ENCODE measurements around the gene WDR45B. TPM values are rescaled to one million over a fixed set of nuclear protein-coding genes. Genes with fewer than 3 reads are reported as not detected.

WDR45B gene
- total and polyA plus RNA-seq, 2 donors (not counting 3 experiments of a cell fraction or from before 2014, with no cell fraction given) = 62.0 to 76.7 TPM

GRCh38 chr17:82642022-82642421 is 6.2 kb downstream of the WDR45B start:
- H4K20me1 ChIP-seq (replicated peaks; ENCODE audit: control insufficient read depth, extremely low read depth, insufficient read depth, low read length) = peaks cover 5% of the 10 kb centered on the region
- no peak for FAIRE-seq

More at GRCh38 chr17:82642022-82642421, 6.2 kb downstream of the WDR45B start:
- ChIA-PET CTCF (no interaction called here), POLR2A (no interaction called here)
- no TSS peak for BruUV-seq (replicated peaks)
- intact Hi-C loops (cut with micrococcal nuclease) (no loop called here), dilution Hi-C loops (cut with MboI; ENCODE audit: extremely low pct_ligation_motif_present, low sequenced_read_pairs) (no loop called here)
- Histone ChIP-seq H3K4me2 (ENCODE audit: insufficient read depth, low read length) (no peak overlapping the region), H3K9me1 (replicated peaks; ENCODE audit: control insufficient read depth, extremely low read depth, insufficient read depth, low read length) (no peaks in the 10 kb centered on the region), H3K27ac (ENCODE audit: insufficient read depth, low read depth, low read length) (no peak overlapping the region), H3K36me3 (ENCODE audit: control insufficient read depth in 2 of 2, extremely low read depth in 1 of 2, insufficient read depth in 2 of 2, low read length in 2 of 2) (peaks cover 8 to 34% of the 10 kb centered on the region in 2 experiments), H3K4me1 (ENCODE audit: control insufficient read depth, extremely low read depth, insufficient read depth, low read length) (peaks cover 6% of the 10 kb centered on the region), H3K4me3 (replicated peaks in 1 of 3; ENCODE audit: insufficient read depth in 1 of 3, low read depth in 1 of 3, low read length in 3 of 3) (no peak overlapping the region), H3K79me2 (ENCODE audit: control insufficient read depth, insufficient read depth, low read length) (peaks cover 81% of the 10 kb centered on the region), H3K9ac (replicated peaks; ENCODE audit: extremely low read depth, insufficient read depth, low read length) (no peak overlapping the region), H2AFZ (ENCODE audit: low read depth, low read length) (no peak overlapping the region), H3K27me3 (ENCODE audit: control insufficient read depth in 2 of 2, insufficient read depth in 2 of 2, low read length in 2 of 2) (no peaks in the 10 kb centered on the region), H3K9me3 (replicated peaks; ENCODE audit: control insufficient read depth, insufficient read depth, low read length) (no peaks in the 10 kb centered on the region)
- no peak for TF ChIP-seq MYC (IDR thresholded peaks at IDR 0.05; ENCODE audit: low read depth, low read length)
- TF ChIP-seq CTCF (IDR thresholded peaks at IDR 0.05; ENCODE audit: extremely low read depth in 1 of 2, insufficient read depth in 1 of 2, low read depth in 1 of 2, low read length in 2 of 2) = no peak
- TF ChIP-seq GATA2 (IDR thresholded peaks at IDR 0.05; ENCODE audit: insufficient read depth, insufficient read length, low read depth, low read length) = no peak
- no peak for TF ChIP-seq JUN (IDR thresholded peaks at IDR 0.05; ENCODE audit: borderline replicate concordance, insufficient read depth, insufficient read length, low read depth)
- no peak for TF ChIP-seq MAX (IDR thresholded peaks at IDR 0.05; ENCODE audit: insufficient read depth, insufficient read length)
- TF ChIP-seq POLR2A (IDR thresholded peaks at IDR 0.05; ENCODE audit: low read depth, low read length) = no peak
- TF ChIP-seq POLR2AphosphoS5 (IDR thresholded peaks at IDR 0.05; ENCODE audit: insufficient read depth, low read depth, low read length) = no peak
- no peak for TF ChIP-seq FOS (IDR thresholded peaks at IDR 0.05; ENCODE audit: borderline replicate concordance, insufficient read depth, low read length)
- no peak for TF ChIP-seq EZH2 (IDR thresholded peaks at IDR 0.05; ENCODE audit: borderline replicate concordance, low read depth, low read length, severe bottlenecking)
- no peak for DNase-seq (ENCODE audit: low read depth, low spot score)
